ENCODE data around the gene HDAC4. TPM values are rescaled to one million over a fixed set of nuclear protein-coding genes. Genes with fewer than 3 reads are reported as not detected.

Gene HDAC4
- polyA plus RNA-seq, 3 donors: 4.4 to 10.9 (median 5.6) TPM

GRCh38 chr2:239025096-239025801, 375.6 kb downstream of the HDAC4 start:
- H3K27ac ChIP-seq (ENCODE audit: low read depth, low read length): no peak overlapping the region
- 72 to 75% (median 74%) methylated on average over 17 to 20 of the region's 20 CpGs for WGBS, 3 donors

GRCh38 chr2:239024226-239024625, 376.6 kb downstream of the HDAC4 start:
- WGBS, 3 donors: 80 to 93% (median 87%) methylated on average over 7 of the region's 7 CpGs
- H3K27ac ChIP-seq (ENCODE audit: low read depth, low read length): no peak overlapping the region

- 77 to 87% (median 85%) methylated on average over 16 of the region's 16 CpGs for WGBS, 3 donors
- no peak overlapping the region for H3K27ac ChIP-seq (ENCODE audit: low read depth, low read length)
These were observed 378.2 kb downstream of the HDAC4 start for GRCh38 chr2:239022437-239023260.

- no peak overlapping the region for H3K27ac ChIP-seq (ENCODE audit: low read depth, low read length)
- WGBS, 3 donors: 80 to 87% (median 82%) methylated on average over 18 of the region's 18 CpGs
These were observed 379.0 kb downstream of the HDAC4 start for GRCh38 chr2:239021651-239022436.

GRCh38 chr2:239021224-239021623, 379.6 kb downstream of the HDAC4 start:
- 59 to 86% (median 67%) methylated on average over 6 of the region's 6 CpGs for WGBS, 3 donors

DNA sequence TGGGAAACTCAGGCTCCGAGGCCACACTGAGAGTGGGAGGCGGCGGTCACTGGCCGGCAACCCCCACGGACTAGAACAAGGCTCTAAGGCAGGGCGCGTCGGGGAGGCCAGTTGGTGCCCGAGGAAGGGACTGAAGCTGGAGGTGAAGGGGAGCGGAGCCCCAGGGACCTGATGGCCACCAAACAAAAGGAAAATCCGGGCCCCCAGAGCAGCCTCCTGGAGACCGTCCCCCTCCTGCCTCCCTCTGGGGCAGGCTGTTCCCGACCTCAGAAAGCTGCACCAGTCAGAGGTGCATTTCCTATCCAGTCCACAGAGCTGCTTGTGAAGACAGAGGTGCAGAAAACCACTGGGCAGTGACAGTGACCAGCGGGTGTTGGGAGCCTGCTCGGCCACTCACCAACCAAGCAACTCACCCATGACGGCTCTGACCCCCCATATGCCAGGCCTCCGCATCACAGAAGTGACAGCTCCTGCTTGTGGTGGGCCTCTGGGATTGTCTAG, 380.2 kb downstream of the HDAC4 start:
- no peak overlapping the region for H3K27ac ChIP-seq (ENCODE audit: low read depth, low read length)
- whole genome bisulfite sequencing, 3 donors: 84 to 93% (median 87%) methylated on average over 17 of the region's 17 CpGs

More at GRCh38 chr2:239021224-239021623, 379.6 kb downstream of the HDAC4 start:
- H3K27ac ChIP-seq (ENCODE audit: low read depth, low read length): no peak overlapping the region

DNA sequence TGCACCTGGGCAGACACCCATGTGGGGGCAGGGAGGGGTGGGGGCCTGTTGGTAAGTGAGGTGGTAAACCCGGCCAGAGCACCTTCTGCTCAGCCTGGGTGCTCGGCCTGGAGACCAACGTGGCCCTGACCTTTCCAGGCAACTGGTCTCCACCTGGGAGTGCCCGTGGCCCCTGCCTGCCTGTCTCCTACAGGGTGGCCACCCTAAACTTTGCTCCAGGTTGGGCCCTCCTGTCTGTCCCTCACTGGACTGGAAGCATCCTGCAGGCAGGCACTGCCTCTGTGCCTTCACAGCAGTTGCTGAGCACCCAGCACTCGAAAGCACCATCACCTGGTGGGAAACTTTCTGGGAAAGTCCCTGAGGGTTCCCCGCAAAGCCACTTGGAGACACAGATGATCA, 381.6 kb downstream of the HDAC4 start:
- 75 to 89% (median 82%) methylated on average over 6 of the region's 6 CpGs for WGBS, 3 donors
- no peak overlapping the region for H3K27ac ChIP-seq (ENCODE audit: low read depth, low read length)

GRCh38 chr2:239018271-239019182, 382.3 kb downstream of the HDAC4 start:
- H3K27ac ChIP-seq (ENCODE audit: low read depth, low read length): no peak overlapping the region
- WGBS, 3 donors: 58 to 76% (median 71%) methylated on average over 17 of the region's 17 CpGs

GRCh38 chr2:239017491-239018098, 383.2 kb downstream of the HDAC4 start:
- 84 to 93% (median 86%) methylated on average over 12 of the region's 12 CpGs for WGBS, 3 donors
- no peak overlapping the region for H3K27ac ChIP-seq (ENCODE audit: low read depth, low read length)

DNA sequence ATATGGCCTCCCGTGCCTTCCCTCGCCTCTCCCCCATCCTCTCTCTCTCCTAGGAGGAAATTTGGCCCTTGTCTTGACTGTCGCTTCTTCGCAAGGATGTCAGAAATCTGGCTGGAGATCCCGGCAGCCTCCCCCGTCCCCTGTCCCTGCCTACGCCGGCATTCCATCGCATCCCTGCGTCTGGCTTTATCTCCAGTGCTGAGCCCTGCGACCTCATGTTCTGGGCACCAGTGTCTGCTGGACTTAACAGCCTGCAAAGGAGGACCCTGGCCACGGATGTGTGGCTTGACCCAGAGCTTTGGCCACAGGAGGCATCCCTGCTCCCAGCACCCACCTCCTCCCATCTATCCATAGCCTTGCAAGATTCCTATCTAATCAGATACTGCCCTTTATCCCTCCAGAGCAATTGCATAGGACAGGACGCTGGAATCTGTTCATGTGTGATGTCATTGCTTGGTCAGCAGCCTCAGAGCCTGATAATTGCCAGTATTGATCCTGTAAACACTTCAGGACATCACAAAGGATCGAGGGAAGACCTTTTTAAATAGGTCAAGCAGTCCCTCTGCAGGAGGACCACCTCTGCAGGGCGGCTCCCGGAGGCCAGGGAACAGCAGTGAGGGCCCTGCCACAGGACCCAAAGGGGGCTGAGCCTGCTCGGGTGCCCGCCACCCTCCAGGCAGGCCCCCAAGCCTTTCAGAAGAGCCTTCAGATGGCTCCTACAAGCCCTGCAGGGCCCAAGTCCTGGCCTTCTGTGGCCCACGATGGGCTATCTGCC, 384.7 kb downstream of the HDAC4 start:
- 57 to 67% (median 58%) methylated on average over 19 of the region's 19 CpGs for WGBS, 3 donors
- no peak overlapping the region for H3K27ac ChIP-seq (ENCODE audit: low read depth, low read length)

- 59 to 69% (median 68%) methylated on average over 24 to 25 of the region's 25 CpGs for WGBS, 3 donors
- H3K27ac ChIP-seq (ENCODE audit: low read depth, low read length): no peak overlapping the region
These were observed 385.5 kb downstream of the HDAC4 start for GRCh38 chr2:239015218-239015900.

DNA sequence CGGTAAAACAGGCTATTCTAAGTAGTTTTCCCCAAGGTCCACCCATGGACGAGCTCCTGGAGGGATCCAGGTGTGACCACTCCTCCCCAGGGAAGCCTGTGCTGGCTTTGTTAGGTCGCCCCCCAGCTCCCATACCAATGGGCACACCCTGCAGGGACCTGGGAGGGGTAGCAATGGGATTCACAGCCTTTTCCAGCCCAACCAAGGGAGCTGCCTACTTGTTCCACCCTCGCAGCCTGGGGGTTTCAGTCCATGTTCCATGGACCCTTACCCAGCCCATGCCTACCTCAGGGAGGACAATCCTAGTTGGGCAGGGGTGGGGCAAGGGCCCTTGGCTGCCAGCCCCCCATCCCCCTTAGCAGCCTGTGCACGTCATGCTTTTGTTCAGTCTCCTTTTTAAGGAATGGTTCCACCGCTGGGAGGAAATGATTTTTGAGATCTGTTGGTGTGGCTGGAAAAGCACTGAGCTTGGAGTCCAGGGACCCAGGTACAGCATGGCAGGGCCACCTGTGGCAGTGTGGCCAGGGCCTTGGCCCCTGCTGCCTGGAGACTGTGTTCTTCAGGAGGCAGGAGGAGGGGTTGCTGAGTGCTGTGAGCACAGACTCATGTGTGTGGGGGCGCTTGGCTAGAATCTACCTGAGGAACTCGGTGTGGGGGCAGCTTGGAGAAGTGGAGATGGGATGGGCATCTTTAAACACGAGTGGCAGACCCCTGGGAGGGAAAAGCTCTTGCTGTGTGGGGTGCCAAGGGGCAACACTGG, 386.2 kb downstream of the HDAC4 start:
- 72 to 79% (median 74%) methylated on average over 9 of the region's 9 CpGs for WGBS, 3 donors

DNA sequence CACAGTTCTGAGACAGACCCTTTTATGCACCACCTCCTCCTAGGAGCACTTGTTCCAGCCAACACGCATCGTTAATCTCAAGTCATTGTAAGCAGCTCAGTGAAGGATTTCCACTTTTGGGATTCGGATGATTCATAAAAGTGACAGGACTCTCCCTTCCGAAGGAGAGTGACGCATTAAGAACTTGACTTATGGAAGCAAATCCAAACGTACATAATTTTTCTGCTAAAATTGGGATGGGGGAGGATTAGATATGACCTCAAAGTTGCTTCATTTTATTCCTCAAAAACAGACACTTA, 387.2 kb downstream of the HDAC4 start:
- no peak overlapping the region for H3K27ac ChIP-seq (ENCODE audit: low read depth, low read length)
- WGBS, 3 donors: 79 to 85% (median 81%) methylated on average over 6 of the region's 6 CpGs

More for the DNA sequence above, 386.2 kb downstream of the HDAC4 start:
- no peak overlapping the region for H3K27ac ChIP-seq (ENCODE audit: low read depth, low read length)

GRCh38 chr2:239012936-239013677, 387.7 kb downstream of the HDAC4 start:
- 84 to 92% (median 89%) methylated on average over 13 of the region's 13 CpGs for WGBS, 3 donors
- no peak overlapping the region for H3K27ac ChIP-seq (ENCODE audit: low read depth, low read length)

DNA sequence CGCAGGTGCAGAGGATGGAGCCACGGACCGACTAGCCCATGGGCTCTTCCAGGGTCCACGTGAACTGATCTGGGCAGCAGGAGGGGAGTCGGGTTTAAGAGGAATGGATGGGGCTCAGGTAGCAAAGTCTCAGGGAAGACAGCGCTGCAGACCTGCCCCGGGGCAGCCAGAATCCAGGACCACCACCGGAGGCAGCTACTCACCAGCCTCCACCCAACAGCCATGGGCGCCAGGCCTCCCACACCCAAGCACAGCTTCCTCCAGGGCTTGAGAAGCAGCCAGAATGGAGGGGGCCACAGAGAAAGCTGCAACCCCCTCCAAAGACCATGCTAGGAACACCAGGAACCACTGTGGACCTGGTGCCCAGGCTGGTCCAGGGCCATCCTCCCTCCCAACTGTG, 388.6 kb downstream of the HDAC4 start:
- WGBS, 3 donors: 87 to 92% (median 88%) methylated on average over 9 of the region's 9 CpGs
- H3K27ac ChIP-seq (ENCODE audit: low read depth, low read length): no peak overlapping the region
